ENCODE data around the gene MAMDC2. TPM values are rescaled to one million over a fixed set of nuclear protein-coding genes. Genes with fewer than 3 reads are reported as not detected.

Gene MAMDC2
- total and polyA plus RNA-seq, 2 of the 8 experiments (the other 6 are each of a cell fraction or from before 2014, with no cell fraction given) = 6.1 to 15.4 TPM

DNA sequence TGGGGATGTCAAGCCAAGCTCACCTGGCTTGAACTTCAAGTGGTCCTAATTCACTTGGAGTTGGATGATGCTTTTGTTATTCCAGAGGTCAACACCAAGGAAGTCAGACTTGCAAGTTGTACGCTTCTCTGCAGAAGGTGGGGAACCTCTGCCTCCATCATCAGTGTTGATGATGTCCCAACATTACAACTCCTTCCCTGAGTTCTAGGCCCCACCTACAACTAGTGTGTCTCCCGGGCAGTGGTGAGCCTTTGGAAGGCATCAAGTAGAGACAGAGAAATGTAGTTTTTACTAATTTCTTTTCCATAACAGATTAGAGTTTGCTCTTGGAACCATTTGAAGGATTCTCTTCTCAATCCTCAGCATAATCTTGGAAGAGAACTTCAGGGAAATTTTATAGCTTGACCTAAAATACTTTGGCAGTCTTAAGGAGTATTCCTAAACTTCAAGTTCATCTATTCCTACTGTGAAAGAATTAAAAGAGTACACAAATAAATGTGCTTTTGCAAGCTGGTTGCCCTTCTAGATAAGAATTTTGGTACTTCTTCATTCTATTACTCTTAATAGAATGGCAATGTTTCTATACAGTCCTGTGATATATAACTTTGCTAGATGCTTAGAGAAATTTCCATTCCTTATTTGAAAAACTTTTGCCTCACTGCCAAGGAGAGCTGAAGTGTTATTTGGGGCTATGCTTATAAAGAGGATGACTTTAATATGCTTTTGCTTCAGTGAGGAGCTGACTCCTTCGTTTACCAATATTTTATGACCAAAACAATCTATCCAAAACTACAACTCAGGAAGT is 12.0 kb downstream of the MAMDC2 start (continued):
- TF ChIP-seq CTCF (IDR thresholded peaks at IDR 0.05; ENCODE audit: control extremely low read depth in 1 of 3, insufficient read depth in 1 of 3, low read depth in 1 of 3, low read length in 3 of 3) (no peak), RAD21 (IDR thresholded peaks at IDR 0.05 in 1 of 2, conservative IDR thresholded peaks at IDR 0.05 in 1 of 2; ENCODE audit: low read depth in 2 of 2, low read length in 2 of 2) (no peak), RFX5 (IDR thresholded peaks at IDR 0.05; ENCODE audit: borderline replicate concordance, low read depth, low read length) (no peak), NANOG (IDR thresholded peaks at IDR 0.05; ENCODE audit: insufficient read depth, low read depth, low read length, poor library complexity, severe bottlenecking) (no peak), KDM1A (IDR thresholded peaks at IDR 0.05; ENCODE audit: borderline replicate concordance, low read length) (no peak)

Data from H1 (cell line).